ENCODE results near the gene GATA5.

DNA sequence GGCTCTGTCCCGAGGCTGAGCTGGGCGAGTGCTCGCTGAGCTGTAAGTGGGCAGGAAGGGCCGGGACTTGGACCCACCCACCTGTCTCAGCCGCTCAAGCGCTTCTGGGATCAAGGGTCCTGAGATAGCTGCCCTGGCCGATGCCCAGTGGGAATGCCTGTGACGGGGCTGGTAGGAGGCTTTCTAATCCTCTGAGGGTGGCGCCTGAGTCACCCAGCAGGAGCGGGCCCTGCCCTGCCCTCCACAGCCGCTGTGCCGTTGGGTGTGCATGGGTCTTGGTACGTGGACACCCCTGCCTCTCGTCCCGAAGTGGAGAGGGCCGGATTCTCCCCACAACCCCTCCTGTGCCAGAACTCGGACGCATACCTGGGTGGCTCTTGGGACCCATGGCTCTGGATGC lies 43.1 kb upstream of the GATA5 start:
- TF ChIP-seq CTCF (IDR thresholded peaks at IDR 0.05; ENCODE audit: insufficient read depth, low read depth, low read length) (no peak), EZH2 (IDR thresholded peaks at IDR 0.05; ENCODE audit: insufficient read depth, low read length) (no peak)
